C4-2B (cell line): ENCODE data around the gene SYNE2.

Source experiments
- H3K27ac ChIP-seq: fragments of 450-650 bp; 2 replicates; pipeline ENCODE4 v1.5.1; 2017
- CTCF ChIP-seq: fragments of 450-650 bp; conservative IDR thresholded peaks from 2 replicates; pipeline ENCODE4 v1.5.1; 2017; ENCODE audit warnings: mild to moderate bottlenecking
- ZFX ChIP-seq: fragments of 450-650 bp; IDR thresholded peaks from 2 replicates; pipeline ENCODE4 v1.6.1; 2017

Gene SYNE2

DNA sequence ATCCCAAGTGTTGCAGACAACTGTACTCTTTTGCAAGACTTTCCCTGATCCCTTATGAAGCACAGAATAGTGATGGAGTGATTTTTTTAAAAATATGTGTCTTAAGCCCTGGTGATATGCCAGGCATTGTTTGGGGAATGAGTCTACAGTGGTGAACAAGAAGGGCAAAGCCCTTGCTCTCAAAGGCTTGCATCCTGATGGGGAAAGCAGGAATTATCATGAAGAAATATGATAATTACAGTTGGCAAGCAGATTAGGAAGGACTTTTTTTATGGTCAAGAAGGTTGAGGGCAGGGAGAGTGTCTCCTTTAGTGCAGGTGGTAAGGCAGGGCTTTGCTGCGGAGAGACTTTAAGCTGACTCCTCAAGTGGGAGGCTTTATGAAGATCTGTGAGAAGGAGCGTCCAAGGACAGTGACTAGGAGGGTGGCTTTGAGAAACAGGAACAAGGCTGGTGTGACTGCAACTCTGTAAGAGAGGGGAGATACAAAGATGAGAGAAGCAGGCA is 100.2 kb downstream of the SYNE2 start:
- no peak for TF ChIP-seq CTCF
- no peak for TF ChIP-seq ZFX

GRCh38 chr14:63956326-63956725 is 103.5 kb downstream of the SYNE2 start:
- TF ChIP-seq CTCF (no peak), ZFX (no peak)
- no peak overlapping the region for H3K27ac ChIP-seq

More for the DNA sequence above, 100.2 kb downstream of the SYNE2 start:
- H3K27ac ChIP-seq = no peak overlapping the region

DNA sequence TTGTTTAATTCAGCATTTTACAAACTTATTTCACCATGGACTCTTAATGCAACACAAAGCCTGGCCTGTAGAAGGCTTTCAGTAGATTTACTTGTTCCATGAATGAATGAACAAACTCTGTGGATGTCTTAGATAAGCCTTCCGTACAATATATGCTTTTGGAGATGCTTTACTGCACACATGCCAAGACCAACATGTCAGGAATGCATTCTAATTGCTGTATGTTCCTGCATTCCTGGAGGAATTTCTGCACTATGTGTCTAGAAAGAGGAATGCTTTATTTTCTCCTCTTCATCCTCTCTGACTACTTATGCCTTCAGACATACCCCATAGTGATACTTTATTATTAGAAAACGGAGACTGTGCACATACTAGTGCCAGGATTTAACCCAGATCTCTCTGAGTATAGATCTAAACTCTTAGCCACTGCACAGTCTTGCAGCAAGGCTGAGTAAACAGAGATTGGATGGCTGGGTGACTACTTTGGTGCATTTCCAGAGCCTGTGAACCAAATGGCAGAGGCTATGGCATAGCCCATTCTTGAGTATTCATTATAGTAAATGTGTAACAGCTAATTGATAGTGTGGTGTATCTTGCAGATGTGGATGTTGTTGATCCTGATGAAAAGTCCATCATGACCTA is 108.2 kb downstream of the SYNE2 start:
- TF ChIP-seq ZFX (no peak), CTCF (no peak)
- H3K27ac ChIP-seq = no peak overlapping the region

DNA sequence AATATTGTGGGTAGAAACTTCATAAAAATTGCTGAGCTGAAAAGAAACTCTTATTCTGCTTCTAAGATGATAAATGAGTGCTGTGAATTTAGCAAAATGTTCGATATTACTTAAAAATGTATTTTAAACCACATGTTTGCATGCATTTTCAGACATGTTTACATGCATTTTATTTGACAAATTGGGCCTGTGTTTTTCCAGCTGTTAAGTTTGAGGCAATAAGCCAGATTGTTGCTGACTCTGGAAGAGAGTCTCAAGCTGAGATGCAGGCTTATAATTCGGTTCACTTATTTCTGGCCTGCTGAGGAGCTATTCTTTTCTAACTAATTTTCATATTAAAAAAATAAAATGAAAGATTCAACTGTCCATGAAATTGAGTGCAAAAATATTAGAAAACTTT is 110.1 kb downstream of the SYNE2 start:
- TF ChIP-seq CTCF (no peak), ZFX (no peak)
- no peak overlapping the region for H3K27ac ChIP-seq

- no peak overlapping the region for H3K27ac ChIP-seq
- TF ChIP-seq CTCF (no peak), ZFX (no peak)
Observed at GRCh38 chr14:63963439-63963838, 110.6 kb downstream of the SYNE2 start.

DNA sequence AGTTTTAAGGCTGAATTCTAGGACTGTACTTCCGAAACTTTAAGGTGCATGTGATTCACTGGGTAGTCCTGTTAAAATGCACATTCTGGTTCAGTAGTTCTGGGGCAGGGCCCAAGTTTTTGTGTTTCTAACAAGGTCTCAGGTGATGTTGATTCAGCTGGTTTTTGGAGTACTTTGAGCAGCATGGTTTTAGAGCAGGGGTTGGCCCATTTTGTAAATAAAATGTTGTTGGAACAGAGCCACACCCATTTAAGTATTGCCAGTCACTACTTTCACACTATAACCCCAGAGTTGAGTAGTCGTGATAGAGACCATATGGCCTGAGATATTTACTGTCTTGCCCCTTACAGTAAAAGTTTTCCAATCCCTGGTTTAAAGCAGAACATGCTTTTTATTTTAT is 111.3 kb downstream of the SYNE2 start:
- TF ChIP-seq ZFX (no peak), CTCF (no peak)
- H3K27ac ChIP-seq = no peak overlapping the region

DNA sequence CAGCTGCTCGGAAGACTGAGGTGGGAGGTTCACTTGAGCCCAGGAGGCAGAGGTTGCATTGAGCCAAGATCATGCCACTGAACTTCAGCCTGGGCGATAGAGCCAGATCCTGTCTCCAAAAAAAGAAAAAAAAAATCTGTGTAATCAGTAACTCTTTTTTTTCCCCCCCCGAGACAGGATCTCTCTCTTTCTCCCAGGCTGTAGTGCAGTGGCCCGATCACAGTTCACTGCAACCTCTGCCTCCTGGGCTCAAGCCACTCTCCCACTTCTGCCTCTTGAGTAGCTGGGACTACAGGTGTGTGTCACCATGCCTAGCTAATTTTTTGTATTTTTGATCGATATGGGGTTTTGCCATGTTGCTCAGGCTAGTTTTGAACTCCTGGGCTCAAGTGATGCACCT is 113.6 kb downstream of the SYNE2 start:
- no peak for TF ChIP-seq CTCF
- TF ChIP-seq ZFX = no peak
- H3K27ac ChIP-seq = no peak overlapping the region
